HG02981 (cell line): Measurements from ENCODE around the gene FDX1.
"Not testable (repeated sequence)": the region's sequence is repeated elsewhere in the genome, so short reads cannot be mapped to it uniquely, and the experiment has no call there.

Experiments used
- ATAC-seq: cut with Tn5 transposase; IDR thresholded peaks from one replicate; pipeline ENCODE4 v1.9.1; 2021; ENCODE audit warnings: mild to moderate bottlenecking, moderate library complexity; ENCODE audit not compliant: unreplicated experiment

The FDX1 gene

DNA sequence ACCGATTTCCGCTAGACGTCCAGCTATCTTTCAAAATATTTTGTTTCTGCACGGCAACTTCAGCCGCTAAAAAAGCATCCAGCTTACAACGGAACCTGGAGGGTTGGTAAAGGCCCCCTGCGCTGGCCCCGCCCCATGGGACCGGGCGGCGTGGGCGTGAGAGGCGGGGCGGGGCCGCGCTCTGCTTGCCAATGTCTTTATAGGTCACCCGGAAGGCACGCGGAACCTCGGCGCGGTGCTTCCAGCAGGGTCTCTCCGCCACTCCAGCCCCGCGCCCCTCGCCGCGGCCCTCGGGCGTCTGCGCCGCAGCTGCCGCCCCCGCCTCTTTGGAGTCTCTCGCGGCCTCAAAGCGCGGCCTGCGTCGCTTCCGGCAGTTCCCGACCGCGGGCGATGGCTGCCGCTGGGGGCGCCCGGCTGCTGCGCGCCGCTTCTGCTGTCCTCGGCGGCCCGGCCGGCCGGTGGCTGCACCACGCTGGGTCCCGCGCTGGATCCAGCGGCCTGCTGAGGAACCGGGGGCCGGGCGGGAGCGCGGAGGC is at the start of gene FDX1:
Gene FDX1 (plus strand): TSS at position 218 of the 536 bp plus-strand sequence. CDS start 173 bp downstream, at position 391.
- ATAC-seq: peak; percentile 79

- no peak for ATAC-seq
Measured at GRCh38 chr11:110380836-110381622, 48.7 kb upstream of the FDX1 start.

- ATAC-seq: not testable (repeated sequence)
Measured at GRCh38 chr11:110388231-110388630, 41.5 kb upstream of the FDX1 start.

- no peak for ATAC-seq
Measured at GRCh38 chr11:110389965-110390364, 39.8 kb upstream of the FDX1 start.

- ATAC-seq: no peak
Measured at GRCh38 chr11:110392056-110392455, 37.7 kb upstream of the FDX1 start.

DNA sequence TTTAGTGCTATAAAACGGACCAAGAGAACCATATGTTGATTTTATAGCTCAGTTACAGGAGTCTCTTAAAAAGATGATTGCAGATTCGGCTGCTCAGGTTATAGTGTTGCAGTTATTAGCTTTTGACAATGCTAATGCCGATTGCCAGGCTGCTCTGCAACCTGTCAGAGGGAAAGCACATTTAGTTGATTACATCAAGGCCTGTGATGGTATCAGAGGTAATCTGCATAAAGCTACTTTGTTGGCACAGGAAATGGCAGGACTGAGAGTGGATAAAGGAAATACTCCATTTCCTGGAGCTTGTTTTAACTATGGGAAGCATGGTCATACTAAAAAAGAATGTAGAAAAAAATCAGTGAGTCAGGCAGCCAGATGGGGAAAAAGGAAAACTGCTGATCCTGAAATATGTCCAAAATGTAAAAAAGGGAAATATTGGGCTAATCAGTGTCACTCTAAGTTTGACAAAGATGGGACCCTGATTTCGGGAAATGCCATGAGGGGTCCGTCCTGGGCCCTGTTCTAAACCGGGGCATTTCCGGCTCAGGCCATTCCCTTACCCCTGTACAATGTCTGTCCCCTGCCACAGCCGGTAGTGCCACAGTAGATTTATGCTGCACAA is 32.0 kb upstream of the FDX1 start:
- ATAC-seq: not testable (repeated sequence)

GRCh38 chr11:110403585-110403984 is 26.2 kb upstream of the FDX1 start:
- ATAC-seq: not testable (repeated sequence)

DNA sequence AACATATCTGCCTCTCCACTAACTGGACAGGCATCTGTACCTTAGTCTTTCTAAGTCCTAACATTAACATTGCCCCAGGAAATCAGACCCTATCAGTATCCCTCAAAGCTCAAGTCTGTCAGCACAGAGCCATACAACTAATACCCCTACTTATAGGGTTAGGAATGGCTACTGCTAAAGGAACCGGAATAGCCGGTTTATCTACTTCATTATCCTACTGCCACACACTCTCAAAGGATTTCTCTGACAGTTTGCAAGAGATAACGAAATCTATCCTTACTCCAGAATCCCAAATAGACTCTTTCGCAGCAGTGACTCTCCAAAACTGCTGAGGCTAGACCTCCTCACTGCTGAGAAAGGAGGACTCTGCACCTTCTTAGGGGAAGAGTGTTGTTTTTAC is 24.1 kb upstream of the FDX1 start:
- not testable (repeated sequence) for ATAC-seq

GRCh38 chr11:110407315-110407714 is 22.4 kb upstream of the FDX1 start:
- no peak for ATAC-seq

DNA sequence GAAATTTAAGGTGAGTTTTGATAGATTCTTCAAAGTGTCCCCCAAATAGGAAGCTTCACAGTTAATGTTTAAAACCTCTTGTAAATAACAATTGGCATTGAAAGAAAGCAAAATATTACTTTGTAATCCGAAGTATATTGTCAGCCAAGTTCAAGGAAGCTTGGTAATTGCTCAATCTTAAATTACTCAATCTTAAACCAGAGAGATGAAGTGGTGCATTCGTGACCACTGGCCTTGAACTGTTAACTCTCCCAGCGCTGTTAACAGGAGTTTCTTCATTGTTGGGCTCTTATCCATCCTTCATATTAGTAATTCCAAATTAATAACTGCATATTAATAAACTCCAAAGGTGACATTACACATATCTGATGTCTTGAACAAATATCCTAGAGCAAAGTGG is 20.6 kb upstream of the FDX1 start:
- no peak for ATAC-seq

GRCh38 chr11:110410651-110411050 is 19.1 kb upstream of the FDX1 start:
- no peak for ATAC-seq

DNA sequence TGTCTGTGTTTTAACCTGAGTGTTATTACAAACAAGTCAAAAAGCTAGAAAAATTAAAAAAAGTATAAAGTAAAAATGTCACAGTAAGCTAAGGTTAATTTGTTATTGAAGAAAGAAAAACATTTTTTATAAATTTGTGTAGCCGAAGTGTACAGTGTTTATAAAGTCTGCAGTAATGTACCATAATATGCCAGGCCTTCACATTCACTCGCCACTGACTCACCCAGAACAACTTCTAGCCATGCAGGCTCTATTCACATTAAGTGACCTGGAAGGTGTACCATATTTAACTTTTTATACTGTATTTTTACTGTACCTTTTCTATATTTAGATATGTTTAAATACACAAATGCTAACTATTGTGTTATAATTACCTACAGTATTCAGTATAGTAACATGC is 14.7 kb upstream of the FDX1 start:
- ATAC-seq: no peak

DNA sequence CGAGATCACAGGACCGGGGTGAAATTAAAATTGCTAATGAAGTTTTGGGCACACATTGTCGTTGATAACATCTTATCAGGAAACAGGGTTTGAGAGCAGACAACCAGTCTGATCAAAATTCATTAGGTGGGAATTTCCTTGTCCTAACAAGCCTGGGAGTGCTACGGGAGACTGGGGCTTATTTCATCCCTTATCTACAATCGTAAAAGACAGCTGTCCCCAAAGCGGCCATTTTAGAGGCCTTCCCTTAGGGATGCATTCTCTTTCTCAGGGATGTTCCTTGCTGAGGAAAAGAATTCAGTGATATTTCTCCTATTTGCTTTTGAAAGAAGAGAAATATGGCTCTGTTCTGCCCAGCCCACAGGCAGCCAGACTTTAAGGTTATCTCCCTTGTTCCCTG is 8.1 kb upstream of the FDX1 start:
- ATAC-seq: not testable (repeated sequence)

GRCh38 chr11:110422306-110422905 is 7.3 kb upstream of the FDX1 start:
- ATAC-seq: no peak

GRCh38 chr11:110424775-110425444 is 4.8 kb upstream of the FDX1 start:
- ATAC-seq: no peak

DNA sequence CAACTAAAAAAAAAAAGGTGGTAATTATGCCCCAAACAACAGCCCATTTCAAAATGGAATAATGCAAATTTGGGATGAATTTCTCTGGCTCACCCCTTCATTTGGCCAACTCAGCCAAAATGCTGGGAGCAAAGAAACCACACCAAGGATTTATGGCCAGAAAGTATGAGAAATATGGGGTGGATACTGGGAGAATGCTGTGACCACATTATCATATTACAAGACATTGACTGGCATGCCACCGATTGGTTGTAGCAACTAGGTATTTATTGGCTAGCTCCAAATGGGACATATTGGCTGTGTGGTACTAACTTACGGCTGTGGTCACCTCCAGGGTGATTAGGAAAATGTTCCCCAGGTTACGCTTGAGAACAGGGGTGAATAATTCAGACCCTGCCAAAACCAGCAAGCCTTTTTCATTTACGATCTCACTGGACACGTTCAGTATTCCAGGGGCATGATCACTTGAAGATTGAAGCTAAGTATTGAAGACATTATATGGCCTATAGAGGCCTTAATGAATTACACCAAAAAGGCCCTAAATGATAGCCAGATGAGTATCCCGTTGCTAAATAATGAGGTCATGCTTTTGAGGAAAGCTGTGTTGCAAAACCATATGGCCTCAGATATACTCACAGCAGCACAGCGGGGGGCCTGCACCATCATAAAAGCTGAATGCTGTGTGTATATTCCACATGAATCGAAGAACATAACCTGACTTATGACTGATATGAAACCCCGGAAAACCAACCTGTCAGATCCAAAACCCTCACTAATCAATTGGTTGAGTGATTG is 3.8 kb upstream of the FDX1 start:
- ATAC-seq: no peak

DNA sequence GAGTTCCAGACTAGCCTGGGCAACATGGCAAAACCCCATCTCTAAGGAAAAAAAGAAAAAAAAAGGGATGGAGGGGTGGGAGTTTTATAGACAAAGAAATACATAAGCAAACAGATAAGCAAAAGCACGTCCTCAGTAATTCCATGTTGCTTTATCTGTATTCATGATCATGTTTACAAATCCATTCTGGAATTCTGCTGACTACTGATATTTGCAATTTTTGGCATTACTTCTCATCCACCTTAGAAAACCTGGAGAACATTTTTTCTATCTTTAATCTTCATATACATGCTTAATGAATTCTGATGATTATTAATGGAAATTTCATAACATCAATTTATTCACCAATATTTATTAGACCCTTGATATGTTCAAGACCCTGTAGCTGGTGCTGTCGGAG is 1.7 kb upstream of the FDX1 start:
- no peak for ATAC-seq

- no peak for ATAC-seq
Measured at GRCh38 chr11:110428956-110429730, 605 bp upstream of the FDX1 start.

DNA sequence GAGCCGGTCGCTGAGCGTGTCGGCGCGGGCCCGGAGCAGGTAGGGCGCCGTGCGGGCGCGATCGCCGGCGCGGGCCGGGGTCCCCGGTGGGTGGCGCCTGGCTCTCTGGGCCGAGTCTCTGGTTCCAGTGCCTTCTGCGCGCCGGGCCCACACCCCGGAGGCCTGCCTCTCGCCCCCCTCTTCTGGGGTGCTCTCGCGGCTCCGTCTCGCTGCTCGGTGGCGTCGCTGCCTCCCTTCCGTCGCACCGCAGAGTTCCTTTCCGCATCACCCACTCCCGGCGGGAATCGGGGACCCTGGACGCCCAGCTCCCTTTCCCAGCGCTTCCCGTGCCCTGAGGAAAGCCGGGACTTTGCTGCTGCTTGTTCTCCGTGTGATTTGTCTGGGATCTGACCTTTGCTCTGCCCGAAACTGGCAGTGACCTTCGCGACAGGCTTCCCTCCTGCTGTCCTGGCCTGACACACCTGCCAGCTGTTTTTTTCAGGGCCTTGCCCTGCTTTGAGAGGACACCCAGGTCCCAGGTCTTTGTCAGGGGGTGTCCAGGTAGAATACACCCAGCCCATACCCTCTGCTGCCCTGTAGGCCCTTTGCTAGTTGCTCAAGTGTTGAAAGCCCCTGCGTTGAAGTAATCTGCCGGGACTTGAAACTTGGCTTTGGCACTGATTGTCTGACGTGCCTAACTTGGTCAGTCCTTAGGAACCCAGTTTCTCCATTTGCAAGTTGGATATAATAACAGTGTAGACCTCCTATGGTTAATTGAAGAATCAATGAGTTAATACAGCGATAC is 711 bp downstream of the FDX1 start:
- peak; percentile 31 for ATAC-seq
